ENCODE measurements around the gene KCNH5.

Gene KCNH5

DNA sequence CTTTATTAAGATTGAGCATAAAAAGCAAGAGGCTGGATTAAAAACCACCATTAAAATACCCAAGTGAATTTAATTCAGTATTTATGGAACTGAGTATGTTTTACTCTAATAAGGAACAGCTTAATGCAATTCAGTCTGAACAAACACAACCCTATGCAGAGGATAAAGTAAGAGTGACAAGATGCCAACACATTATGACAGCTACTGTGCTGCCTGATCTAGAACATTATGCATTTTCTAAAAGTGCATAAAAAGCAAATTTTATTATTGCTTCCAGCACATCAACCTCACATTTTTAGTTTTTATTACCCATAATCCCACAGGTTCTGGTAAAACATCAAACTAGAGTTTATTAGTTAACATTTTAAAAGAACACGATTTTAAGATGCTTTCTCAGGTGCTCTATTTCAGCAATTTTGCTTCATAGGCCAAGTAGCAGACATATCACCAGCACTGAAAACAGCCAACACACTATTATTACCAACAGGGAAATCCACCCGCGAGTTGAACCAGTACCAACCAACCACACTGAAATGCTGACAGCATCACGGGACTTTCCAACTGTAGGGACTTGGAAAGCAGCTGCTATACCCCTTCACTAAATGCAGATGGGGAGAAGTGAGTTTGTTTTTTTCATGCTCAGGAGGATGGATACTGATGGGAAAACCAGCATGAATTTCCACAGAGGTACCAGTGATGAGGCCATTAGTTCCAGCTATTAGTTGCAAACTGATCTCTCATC, 372.1 kb downstream of the KCNH5 start:
- DNase-seq (ENCODE audit: low spot score), result no peak

GRCh38 chr14:62670526-62670925, 374.7 kb downstream of the KCNH5 start:
- DNase-seq (ENCODE audit: low spot score), result no peak

GRCh38 chr14:62667421-62667914, 377.8 kb downstream of the KCNH5 start:
- peak; percentile 3 for DNase-seq (ENCODE audit: low spot score)

DNA sequence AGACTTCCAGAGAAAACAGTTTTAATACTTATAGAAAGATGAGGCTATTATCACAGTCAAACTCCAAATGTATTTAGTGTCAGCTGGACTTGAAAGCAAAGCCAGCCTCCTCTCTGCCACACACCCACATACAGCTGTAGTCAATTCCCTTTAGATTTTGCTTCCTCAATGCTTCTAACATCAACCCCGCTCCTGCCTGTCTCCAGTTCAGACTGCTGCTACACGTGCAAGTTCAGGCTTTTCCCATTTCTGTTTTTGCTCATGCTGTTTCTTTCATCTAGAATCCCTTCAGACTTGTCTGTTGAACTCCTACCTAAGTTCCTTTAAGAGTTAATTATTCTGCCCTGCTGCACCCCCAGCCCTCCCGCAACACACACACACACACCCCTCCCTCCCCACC, 380.0 kb downstream of the KCNH5 start:
- no peak for DNase-seq (ENCODE audit: low spot score)

DNA sequence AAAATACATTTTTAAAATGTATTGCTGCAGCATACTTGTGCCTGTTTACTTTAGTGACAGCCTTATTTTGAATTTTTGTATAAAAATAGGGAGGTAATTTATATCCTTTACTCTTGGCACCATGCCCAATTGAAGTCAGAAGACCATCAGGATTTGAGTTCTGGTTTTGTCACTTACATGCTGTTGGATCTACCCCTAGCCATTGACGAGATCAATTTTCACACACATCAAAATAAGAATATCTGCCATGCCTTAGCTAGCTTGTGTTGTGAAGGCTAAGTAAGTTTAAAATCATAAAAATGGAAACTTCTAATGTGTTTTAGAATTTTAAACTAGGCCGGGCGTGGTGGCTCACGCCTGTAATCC, 381.8 kb downstream of the KCNH5 start:
- DNase-seq (ENCODE audit: low spot score), result no peak

- no peak for DNase-seq (ENCODE audit: low spot score)
Observed at GRCh38 chr14:62662811-62663455, 382.3 kb downstream of the KCNH5 start.

DNA sequence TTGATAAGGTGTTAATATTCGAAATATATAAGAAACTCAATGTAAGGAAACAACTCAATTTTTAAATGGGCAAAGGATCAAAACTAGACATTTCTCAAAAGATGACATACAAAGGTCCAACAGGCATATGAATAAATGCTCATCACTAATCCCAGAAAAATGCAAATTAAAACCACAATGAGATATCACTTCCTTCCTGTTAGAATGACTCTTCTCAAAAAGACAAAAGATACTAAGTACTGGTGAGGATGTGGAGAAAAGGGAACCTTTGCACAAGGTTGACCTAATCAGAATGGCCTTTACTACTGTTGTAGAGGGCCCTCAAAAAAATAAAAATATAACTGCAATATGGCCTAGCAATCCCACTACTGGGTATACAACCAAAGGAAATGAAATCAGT, 383.4 kb downstream of the KCNH5 start:
- DNase-seq (ENCODE audit: low spot score), result peak; percentile 5

DNA sequence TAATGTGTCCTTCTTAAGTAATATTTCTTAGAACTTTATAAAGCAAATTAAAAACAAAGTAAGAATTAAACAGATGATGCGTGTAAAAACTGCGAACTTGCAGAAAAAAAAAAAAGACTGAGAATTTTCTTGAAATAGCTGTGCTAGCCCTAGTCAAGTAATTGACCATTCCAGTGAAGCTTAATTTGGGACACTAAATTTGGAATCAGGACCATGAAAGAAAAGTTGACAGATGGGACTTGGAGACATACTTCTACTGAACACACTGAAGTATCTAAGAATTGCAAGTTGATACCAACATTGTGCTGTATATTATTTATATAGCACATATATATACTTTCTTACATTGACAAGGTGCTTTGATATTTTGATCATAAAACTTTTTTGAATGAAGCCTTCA, 386.6 kb downstream of the KCNH5 start:
- DNase-seq (ENCODE audit: low spot score), result no peak

- no peak for DNase-seq (ENCODE audit: low spot score)
Observed at GRCh38 chr14:62657376-62657775, 387.9 kb downstream of the KCNH5 start.

GRCh38 chr14:62655166-62655565, 390.1 kb downstream of the KCNH5 start:
- no peak for DNase-seq (ENCODE audit: low spot score)

- no peak for DNase-seq (ENCODE audit: low spot score)
Observed at GRCh38 chr14:62654641-62655040, 390.6 kb downstream of the KCNH5 start.
